HG02884 (cell line): ENCODE data around the gene IP6K2.

Experiments
- ATAC-seq: cut with Tn5 transposase; IDR thresholded peaks from one replicate; pipeline ENCODE4 v1.9.1; 2021; ENCODE audit warnings: mild to moderate bottlenecking, moderate library complexity; ENCODE audit not compliant: unreplicated experiment

IP6K2 gene

DNA sequence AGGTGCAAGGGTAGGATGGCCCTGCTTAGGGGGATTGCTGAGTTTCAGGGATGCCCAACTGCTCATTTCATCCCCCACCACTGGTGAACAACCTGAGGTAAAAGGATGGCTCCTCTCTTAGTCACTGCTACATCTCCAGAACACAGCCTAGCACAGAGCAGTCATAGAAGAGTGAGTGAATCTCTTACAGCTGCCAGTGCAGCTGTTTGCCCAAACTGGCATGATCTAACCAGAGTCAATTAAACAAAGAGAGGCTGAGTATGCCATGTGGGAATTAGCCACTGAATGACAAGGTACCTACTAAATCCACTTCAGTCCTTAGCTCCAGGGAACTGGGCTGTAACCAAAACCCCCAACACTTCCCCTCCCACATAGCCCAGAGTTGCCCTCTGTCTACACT, 24.5 kb downstream of the IP6K2 start:
- ATAC-seq, result no peak

DNA sequence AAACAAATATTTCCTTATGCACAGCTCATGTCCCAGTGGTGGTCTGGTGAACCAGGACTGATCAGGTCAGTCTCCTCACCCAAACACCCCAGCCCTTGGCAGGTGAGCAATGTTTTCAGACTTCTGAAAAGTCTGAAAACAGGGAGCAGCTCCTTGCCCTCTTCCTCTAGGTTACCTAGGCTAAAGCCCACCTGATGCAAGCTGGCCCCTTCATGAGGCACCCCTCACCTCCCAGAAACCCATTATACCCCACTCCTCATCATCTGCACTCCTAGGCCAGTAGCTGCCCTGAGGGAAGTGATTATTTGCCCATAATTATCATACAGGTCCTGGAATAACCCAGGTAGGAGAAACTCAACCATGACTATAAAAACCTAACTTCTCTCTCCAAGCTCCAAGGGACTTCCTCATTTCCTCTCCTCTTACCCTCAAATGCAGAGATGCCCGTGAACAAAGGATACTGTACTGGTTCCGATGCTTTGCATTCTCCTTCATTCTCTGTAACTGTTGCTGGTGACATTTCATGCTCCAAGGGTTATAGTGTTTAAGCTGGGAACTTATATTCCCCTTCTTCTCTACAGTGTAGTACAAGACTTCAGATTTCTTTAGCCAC, 26.1 kb downstream of the IP6K2 start:
- no peak for ATAC-seq

DNA sequence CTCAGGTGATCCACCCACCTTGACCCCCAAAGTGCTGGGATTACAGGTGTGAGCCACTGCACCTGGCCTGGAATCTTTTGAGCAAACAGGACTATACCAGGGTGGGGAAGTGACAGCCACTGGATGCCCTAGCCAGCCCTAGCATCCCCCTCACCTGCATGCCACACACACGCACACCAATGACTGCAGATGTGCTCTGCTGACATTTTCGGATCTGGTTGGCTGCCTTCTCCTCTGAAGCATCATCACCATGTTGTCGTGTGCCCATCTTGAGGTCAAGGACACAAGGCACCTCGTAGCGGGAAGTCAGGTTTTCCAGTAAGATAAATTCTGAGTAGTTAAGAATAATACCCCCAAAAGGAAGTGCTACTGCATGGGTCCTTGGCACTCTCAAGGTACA, 27.6 kb downstream of the IP6K2 start:
- ATAC-seq, result no peak

DNA sequence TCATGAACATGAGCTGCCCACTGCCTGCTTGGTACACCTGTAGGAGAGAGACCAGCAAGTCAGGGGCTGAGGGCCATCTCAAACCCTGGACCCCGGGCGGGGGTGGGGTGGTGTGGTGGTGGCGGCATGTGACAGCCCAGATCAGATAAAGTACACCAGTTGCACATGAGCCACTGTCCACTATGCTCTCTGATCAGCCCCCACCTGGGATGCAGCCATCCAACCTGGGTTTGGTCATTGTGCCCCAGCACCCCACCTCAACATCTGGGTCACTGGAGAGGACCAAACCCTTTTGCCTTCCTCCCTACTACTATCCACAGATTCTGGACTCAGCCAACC, 28.3 kb downstream of the IP6K2 start:
- ATAC-seq, result no peak

DNA sequence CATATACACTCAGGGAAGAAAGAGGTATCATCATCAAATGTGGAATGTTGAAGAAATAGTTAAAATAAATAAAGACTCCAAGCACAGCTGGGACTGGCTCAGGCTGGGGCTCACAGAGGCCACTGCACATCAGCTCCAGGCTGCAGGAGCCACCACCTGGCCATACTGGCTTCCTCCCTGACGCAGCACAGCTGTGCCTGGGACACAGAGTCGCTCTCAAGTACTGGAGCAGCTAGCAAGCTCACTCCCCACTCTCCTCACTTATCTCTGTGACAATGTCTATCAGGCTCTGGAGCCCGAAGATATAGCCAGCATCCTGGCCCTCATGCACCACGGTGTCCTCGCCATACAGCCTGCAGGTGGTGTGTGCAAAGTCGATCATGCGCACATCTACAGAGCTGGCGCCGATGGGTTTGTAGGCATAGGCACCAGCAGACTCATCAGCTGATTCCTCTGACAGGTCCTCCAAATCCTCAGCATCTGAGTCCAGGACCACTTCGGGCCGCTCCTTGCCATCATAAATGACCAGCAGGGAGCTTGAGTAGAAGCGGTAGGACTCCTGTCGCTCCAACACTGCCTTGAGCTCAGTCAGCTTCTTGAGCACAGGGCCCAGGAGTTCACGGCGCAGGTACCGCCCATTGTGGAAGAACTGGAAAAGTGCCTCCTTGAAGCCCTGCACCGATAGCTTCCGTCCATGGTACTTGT, 28.8 kb downstream of the IP6K2 start:
- no peak for ATAC-seq

DNA sequence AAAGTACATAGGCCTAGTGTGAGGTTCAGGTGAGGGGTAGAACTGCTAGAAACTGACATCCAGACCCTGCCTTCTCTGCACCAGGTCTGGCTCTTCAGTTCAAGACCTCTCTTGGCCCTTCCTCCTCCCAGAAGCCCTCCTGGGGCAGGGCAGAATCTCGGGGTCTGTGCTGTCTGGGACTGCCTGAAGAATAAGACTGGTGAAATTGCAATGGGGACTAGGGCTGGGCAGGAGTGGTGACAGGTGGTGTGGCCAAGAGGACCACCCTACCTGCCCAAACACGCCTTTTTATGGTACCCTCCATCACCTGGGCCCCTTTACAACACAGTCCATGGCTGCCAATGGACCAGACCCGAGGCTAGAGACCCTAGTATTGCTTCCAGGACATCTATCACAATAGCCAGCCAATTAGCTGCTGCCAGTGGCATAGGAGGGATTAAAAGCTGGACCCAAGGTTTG, 29.8 kb downstream of the IP6K2 start:
- no peak for ATAC-seq

DNA sequence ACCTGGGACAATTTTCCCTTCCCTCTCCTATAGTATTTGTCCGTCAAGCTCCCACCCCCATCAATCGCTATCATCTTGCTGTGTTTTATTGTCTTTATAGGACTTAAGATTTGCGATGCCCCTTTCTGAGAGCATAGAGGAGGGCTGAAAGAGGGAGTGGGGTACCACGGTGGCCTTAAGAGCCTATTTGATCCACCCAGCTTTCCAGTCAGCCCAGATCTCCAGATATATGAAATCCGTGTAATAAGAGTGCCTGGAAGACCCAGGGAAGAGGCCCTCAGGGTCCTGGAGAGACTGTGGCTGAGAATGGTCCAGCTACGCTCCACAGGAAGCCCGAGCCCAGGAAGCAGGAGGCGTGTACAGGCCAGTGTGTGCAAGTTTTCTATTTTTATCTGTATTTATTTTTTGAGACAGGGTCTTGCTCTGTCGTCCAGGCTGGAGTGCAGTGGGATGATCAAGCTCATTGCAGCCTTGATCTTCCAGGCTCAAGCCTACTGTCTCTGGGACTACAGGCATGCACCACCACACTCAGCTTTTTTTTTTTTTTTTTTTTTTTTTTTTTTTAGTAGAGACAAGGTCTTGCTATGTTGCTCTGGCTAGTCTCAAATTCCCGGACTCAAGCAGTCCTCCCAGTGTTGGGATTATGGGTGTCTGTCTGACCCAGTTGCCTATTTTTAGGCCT, 30.3 kb downstream of the IP6K2 start:
- no peak for ATAC-seq

DNA sequence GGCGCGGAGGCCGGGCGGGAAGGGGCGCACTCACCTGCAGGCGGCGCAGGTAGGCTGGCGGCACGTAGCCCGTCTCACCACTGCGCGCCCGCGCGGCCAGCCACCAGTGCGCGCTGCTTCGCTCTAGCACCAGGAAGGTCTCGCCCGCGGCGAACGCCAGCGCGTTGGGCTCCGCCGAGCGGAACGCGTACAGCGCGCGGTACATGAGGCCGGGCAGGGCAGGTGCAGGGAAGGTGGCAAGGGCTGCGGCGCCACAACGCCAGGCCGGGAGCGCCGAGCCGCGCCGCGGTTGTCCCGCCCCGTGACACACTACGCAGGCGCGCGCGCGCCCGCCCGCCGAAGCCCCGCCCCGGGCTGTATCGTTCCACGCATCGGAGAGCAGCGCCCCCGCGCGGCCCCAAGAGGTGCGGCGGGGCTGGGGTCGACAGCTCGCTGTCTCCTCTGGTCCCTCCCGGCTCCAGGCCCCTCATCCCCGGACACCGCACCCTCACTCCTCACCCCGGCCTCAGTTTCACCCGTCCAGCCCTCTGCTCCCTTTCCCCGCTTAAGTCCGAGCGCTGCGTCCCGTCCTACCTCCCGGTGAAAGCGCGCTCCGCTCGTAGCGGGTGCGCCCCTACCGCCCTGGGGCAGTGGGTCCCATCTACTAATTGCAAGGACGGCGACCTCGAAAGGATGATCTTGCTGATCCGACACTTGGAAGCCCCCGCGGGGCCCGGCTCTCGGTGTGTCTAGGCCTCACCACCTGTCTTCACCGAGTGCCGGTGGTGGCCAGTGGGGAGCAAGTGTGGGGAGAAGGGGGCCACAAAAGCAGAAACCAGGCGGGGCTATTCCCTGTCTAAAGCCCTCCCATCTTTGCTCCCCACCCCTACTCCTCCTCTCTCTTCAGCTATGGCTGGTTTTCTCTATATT, 31.2 kb downstream of the IP6K2 start, which contains the start of gene NCKIPSD:
TSS of gene NCKIPSD (minus strand) at position 313 of the 909 bp plus-strand sequence. CDS start at position 205, 108 bp downstream.
- peak; percentile 61 for ATAC-seq

DNA sequence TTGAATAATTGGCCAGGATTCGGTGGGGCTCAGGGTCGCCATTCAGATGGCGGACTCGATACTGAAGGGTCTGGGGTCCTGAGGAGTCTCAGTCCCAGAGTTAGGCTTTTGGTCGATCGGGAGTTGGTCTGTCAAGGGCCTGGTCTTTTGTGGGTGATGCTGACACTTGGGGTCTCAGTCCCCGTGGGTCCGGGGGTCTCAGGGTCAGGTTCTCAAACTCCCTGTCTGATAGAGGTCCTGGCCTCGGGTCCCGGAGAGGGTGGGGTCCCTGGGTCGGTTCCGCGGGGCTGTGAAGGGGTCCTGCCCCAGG, 31.8 kb downstream of the IP6K2 start:
- ATAC-seq, result no peak

DNA sequence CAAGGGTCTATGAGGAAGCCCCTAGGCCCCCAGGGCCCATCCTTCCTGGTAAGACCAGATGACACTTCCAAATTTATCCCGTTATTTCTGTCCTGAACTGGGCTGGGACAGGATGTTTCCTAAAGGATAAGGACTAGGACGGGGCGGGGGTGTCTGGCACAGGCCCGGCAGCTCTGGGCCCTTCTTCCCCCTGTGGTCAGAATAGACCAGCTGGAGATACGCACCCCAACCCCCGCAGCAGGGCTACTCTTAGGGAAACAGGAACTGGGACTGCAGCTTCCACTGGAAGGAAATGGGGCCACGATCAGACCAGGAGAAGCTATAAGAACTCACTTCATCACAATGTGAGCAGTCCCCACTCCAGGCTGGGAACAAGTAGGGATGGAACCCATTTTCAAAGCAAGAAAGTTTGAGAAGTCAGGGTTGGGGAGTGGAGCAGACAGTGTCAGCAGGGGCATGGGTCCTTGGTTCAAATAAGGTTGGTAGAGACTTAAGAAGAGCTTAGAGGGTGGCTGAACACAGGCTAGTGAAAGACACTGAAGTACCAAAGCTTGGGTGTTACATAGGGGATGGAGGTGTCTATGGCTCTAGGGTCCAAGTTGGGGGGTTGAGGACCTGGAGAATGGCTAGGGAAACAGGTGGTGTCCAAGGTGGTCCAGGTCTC, 32.4 kb downstream of the IP6K2 start:
- ATAC-seq, result no peak

DNA sequence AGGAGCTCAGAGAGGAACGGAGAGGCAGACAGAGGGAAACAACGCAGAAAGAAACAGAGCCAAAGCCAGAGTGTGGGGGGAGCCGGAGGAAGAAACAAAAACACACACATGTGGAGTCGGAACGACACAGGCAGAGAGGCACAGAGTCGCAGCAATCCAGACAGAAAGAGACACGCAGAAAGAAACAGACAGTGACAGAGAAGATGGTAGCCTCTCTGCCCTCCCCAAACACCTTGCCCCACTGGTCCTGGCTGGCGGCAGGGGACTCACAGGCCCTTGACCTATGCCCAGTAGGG, 33.0 kb downstream of the IP6K2 start:
- ATAC-seq, result no peak

DNA sequence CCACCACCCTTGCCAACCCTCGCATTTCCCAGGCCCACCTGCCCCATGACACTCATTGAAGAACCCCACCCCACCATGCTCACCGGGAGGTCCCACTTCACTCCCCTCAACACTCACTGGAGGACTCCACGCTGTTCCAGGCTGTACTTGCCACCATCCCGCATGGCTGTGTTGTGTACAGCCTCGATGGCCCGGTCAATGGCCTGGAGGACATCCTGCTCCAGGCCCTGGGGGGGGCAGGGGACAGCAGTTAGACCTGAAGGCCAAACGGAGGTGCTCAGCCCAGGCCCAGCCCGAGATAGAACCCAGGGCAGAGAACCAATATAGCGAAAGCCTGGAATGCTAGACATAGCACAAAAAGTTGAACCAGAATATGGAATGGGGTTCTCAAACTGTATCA, 34.2 kb downstream of the IP6K2 start:
- ATAC-seq, result no peak

DNA sequence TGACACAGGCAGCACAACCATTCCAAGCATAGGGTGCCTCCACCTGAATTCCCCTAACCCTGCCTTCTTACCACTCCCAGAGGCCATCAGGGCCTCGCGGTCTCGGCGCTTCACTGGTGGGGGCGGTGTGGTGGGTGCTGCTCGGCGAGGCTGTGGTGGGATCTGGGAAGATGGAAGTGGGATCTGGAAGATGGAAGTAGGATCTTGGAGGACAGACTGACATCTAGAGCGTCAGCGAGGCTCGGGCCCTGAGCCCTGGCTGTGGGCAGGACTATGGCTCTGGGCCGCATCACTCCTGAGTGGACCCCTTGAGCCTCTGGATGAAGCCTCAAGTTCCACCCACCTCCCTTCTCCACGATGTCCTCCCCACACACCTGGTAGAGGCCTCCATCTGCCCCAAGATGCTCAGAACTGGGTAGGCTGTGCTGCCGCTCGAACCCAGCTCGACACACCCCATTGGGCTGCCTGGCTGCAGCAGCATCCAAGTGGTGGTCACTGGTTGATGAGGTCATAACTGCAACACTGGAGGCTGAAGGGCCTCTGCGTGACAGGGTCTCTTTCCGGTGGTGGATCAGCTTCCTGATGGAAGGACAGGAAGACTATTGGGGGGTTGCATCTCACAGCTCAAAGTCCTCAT, 34.9 kb downstream of the IP6K2 start:
- no peak for ATAC-seq

DNA sequence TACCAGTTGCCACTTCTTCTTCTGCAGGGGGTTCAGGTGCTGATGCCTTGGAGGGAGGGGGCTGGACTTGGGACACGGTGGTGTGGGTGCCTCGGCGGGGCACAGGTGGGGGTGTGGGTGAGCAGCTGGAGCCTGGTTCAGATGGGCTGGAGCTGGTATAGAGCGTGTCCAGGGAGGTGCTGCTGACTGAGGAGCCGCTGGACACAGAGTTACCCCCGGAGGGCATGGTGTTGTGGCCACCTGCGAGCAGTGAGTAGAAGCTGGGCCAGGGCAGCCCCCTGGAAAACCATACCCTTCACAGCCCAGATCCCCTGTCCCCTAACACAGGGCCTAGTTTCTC, 35.5 kb downstream of the IP6K2 start:
- ATAC-seq, result no peak

DNA sequence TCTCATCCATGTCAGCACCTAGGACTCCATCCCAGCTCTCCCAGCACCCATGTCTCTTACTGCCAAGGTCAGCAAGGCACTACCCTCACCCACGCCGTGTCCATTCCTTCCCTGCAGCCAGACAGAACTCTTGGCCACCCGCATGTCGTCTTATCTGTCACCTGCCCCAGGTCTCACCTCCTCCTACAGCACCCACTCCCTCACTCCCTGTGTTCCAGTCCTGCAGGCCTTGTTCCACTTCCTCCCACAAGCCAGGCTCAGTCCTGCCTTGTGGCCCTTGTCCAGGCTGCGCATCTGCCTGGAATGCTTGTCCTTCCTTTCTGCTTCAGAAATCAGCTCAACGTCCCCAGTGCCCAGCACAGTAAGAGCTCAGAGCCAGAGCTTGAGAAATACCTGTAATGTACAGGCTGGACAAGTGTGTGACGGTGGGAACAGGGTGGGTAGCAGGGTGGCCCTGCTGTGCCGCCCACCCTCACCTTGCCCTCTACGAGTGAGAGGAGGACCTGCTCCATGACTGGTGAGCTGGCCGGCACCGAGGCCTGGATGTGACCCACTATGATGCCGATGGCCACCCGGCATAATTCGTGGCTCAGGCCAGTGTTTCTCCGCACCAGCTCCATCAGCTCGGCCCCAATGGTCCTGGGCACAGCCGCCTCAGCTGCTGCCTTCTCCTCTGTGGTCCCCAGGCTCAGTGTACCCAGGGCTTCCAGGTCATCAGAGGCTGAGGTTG, 36.0 kb downstream of the IP6K2 start:
- ATAC-seq, result no peak

DNA sequence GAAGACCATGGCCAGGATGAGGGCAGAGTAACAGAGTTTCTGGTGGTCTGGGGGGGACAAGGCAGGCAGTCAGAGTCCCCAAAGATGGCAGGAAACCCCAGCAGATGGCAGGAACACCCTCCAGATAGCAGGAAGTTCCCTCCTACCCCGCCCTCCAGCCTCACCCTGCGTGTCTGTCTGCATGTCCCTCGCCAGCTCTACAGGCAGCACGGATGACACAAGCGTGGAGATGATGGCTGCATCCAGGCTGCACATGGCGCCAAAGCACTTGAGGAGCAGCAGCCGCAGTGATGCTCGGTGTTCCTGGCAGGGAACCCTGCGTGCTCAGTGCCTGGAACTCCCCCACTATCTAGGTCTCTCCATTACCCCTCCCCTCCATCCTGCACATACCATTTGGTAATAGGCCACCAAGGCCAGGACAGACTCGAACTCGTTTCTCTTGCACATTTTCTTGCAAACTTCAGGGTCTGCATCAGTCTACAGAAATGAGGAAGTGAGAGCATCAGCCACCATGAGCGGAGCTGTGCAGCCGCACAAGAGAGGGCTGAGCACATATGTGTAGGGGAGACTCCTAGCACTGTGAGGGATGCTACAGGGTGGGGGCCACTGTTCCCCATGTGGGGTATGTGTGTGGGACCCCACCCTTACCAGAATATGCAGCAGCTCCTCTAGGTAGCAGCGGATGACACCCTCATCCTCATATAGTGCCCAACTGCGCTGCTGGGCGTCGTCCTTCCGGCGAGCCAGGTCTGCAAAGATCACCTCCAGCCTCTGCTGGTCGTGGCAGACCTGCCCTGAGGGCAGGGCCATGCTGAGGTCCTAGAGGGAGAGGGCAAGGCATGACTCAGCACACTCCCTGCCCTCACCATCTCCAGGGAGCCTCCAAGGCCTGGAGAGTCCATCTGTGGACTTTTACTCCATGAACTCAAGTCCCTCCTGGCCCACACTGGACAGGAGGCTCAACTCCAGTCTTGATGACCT, 37.3 kb downstream of the IP6K2 start:
- ATAC-seq, result no peak

DNA sequence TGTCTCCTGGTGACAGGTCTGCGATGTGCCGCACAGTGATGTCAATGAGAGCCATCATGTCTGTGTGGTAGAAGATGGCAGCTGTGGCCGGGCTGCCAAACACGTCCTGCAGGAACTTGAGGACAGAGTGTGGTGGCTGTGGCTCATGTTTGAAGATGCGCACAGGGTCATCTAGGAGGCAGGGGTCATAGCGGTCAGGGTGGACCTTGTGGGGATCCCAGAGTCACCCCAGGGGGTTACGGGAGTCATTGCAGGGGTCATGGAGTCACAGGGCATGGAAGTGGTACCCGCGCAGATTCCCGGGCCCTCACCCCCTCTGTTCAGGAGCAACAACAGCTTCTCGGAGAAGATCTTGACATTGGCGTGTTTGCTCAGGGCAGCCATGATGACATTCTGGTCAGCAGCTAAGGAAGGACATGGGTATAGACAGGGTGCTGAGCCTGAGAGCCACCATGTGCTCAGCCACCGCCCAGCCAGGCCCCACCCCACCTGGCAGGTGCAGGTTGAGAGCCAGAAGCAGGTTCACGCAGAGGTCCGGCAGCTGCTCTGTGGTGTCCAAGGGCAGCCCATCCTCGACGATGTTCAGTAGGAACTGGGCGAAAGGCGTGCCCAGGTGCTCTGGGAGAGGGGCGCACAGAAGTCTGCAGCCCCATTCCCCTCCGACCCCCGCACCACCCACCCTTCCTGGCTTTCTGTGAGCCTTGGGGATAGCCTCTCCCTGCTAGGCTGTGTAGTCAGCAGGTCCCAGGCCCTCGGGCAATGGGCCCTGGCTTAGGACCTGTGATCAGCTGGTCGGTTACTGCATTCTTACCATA, 38.2 kb downstream of the IP6K2 start:
- no peak for ATAC-seq

DNA sequence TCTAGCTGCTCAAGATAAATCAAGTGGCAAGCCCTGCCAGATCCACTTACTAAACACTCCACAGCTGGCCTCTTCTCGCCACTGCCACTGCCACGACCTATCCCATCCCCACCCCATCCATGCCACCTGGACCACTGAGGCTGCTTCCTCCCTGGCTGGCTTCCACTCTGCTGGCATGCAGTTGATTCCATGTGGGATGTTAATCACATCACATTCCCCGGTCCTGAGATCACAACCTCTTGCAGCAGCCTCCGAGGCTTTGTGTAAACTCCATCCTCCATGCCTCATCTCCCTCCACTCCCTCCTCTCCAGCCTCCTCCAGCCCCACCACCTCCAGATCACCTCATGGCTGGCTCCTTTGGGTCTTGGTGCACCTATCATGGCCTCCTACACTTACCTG, 39.0 kb downstream of the IP6K2 start:
- no peak for ATAC-seq
